GM12872 (cell line): ENCODE data around the gene HTR3D.

Source experiments
- TF ChIP-seq, protein P1 (sequence below): IDR thresholded peaks from 3 replicates; pipeline ENCODE4 v1.5.1; 2011; ENCODE audit warnings: low read depth, mild to moderate bottlenecking, low read length, moderate library complexity; ENCODE audit not compliant: insufficient read depth

The HTR3D gene

DNA sequence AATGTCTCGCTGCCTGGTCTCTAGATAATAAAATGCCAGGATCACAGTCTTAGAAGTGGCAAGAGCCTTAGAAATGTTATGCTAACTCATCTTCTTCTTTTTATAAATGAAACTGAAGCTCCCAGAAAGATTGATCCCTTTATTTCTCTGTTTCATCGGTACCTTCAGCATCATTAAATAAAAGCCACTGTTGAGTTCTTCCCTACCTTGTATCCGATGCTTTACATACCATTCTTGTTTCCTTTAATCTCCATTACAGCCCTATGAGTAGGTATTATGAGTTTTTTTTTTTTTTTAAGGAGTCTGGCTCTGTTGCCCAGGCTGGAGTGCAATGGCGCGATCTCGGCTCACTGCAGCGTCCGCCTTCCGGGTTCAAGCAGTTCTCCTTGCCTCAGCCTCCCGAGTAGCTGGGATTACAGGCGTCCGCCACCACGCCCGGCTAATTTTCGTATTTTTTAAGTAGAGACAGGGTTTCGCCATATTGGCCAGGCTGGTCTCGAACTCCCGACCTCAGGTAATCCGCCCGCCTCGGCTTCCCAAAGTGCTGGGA lies 13.0 kb upstream of the HTR3D start:
- TF ChIP-seq, protein P1, sequence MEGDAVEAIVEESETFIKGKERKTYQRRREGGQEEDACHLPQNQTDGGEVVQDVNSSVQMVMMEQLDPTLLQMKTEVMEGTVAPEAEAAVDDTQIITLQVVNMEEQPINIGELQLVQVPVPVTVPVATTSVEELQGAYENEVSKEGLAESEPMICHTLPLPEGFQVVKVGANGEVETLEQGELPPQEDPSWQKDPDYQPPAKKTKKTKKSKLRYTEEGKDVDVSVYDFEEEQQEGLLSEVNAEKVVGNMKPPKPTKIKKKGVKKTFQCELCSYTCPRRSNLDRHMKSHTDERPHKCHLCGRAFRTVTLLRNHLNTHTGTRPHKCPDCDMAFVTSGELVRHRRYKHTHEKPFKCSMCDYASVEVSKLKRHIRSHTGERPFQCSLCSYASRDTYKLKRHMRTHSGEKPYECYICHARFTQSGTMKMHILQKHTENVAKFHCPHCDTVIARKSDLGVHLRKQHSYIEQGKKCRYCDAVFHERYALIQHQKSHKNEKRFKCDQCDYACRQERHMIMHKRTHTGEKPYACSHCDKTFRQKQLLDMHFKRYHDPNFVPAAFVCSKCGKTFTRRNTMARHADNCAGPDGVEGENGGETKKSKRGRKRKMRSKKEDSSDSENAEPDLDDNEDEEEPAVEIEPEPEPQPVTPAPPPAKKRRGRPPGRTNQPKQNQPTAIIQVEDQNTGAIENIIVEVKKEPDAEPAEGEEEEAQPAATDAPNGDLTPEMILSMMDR = no peak

DNA sequence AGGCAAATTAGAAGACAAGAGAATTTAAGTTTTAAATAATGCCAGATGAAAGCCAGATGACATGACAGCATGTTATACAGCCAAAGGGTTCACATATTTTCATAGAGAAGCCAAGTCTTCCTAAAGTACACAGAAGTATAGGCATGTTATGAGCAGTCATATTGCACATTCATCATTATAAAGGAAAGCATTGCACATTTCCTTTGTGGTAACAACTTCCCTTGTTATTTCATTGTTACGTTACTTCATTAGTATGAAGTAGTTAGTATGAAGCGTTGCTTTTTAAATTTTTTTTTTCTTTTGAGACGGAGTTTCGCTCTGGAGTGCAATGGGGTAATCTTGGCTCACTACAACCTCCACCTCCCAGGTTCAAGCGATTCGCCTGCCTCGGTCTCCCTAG lies 9.2 kb upstream of the HTR3D start:
- TF ChIP-seq, protein P1 = no peak

GRCh38 chr3:184029443-184029842 lies 2.1 kb upstream of the HTR3D start:
- TF ChIP-seq, protein P1 = no peak

DNA sequence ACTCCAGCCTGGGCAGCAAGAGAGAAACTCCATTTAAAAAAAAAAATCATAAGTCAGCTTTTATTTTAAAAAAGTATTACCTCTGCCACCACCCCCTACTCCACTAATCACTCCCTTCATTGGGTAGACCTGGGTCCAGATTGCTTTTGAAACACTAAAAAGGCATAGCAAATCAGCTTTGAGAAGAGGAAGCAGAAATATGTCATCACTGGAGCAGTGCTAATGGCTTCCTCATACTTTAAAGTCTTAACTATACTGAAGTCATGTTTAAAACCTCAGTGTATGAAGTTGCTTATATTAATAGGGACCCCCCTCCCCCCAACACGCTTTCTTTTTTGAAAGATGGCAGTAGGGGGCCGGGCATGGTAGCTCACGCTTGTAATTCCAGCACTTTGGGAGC lies 1.0 kb upstream of the HTR3D start:
- TF ChIP-seq, protein P1 = no peak

GRCh38 chr3:184037816-184038215 lies 6.3 kb downstream of the HTR3D start:
- TF ChIP-seq, protein P1 = no peak

GRCh38 chr3:184039414-184039813 lies 7.9 kb downstream of the HTR3D start:
- TF ChIP-seq, protein P1 = no peak

DNA sequence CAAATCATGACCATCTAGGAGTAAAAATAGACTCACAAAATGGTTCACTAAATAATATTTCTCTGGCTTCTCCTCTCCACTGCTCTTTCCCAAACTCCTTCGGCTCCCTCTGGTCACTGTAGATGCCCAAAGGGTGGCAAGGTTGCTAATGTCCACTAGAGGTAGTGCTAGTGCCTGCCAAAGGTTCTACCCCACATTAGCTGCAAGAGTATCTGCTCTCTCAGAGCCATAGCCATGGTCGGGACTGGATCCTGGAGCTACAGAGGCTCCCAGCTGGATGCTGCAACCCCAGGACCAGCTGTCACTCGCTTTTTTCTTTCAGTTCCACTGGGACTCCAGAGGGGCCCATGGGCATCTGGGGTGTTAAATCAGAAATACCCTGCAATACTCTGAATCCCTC lies 8.5 kb downstream of the HTR3D start:
- TF ChIP-seq, protein P1 = peak; percentile 30; the same call in 1 of the 3 replicates
